Progenitor cell of endocrine pancreas (in vitro differentiated cells): ENCODE data around the gene RPL29. TPM values are rescaled to one million over a fixed set of nuclear protein-coding genes. Genes with fewer than 3 reads are reported as not detected.

Experiments
- DNase-seq: peaks from one replicate; pipeline ENCODE4 v3.0.0; 2021; ENCODE audit warnings: low spot score; ENCODE audit not compliant: unreplicated experiment
- H3K27ac Mint-ChIP-seq: 2 replicates; pipeline ENCODE4 v1.8.0; 2021; ENCODE audit warnings: mild to moderate bottlenecking, moderate library complexity, mixed read lengths
- H3K27me3 Mint-ChIP-seq: 2 replicates; pipeline ENCODE4 v1.8.0; 2021; ENCODE audit warnings: mixed read lengths
- H3K36me3 Mint-ChIP-seq: 2 replicates; pipeline ENCODE4 v1.8.0; 2022; ENCODE audit warnings: mixed read lengths; ENCODE audit not compliant: insufficient read depth
- H3K4me1 Mint-ChIP-seq: 2 replicates; pipeline ENCODE4 v1.8.0; 2021; ENCODE audit warnings: low read depth, mixed read lengths
- H3K4me3 Mint-ChIP-seq: 2 replicates; pipeline ENCODE4 v1.8.0; 2021; ENCODE audit warnings: low read depth, mild to moderate bottlenecking, moderate library complexity, mixed read lengths
- H3K9me3 Mint-ChIP-seq: 2 replicates; pipeline ENCODE4 v1.8.0; 2021; ENCODE audit warnings: low read depth, mixed read lengths
- CTCF ChIP-seq: fragments of 200-600 bp; sonication (generic); IDR thresholded peaks from one replicate; pipeline ENCODE4 v1.5.0; 2021; ENCODE audit warnings: antibody characterized with exemption, mild to moderate bottlenecking; ENCODE audit not compliant: unreplicated experiment
- total RNA-seq: library from RNA; stranded (reverse); gene quantifications from 2 replicates; pipeline ENCODE4 v1.2.1, GENCODE V29; 2021

Gene RPL29
- total RNA-seq, 1 donor from 2014 or later = 1,236 TPM

DNA sequence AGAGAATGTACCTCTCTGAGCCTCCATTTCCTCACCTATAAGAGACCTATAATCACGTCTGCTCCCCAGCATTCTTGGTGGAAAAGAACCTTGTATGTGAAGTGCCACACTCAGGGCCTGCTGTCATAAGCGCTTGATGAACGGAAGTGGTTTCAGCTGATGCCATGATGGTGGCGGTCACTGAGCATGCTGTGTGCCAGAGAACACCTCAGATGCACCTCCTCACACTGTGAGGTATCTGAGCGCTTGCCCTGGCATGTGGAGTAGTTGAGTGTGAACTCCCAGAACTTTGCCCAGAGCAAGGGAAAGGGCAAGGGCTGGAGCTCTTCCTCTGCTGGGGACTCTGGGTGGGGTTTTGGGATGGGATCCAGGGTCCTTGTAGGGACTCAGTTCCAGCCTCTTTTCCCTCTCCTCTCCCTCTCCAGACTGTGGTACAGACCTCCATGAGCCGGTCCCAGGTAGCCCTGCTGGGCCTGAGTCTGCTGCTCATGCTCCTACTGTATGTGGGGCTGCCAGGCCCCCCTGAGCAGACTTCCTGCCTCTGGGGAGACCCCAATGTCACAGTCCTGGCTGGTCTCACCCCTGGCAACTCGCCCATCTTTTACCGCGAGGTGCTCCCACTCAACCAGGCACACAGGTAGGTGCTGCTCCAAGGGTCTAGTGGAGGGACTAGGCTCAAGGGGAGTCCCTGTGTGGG lies 18.1 kb downstream of the RPL29 start:
- Mint-ChIP-seq H3K4me3 (no peak overlapping the region), H3K27ac (no peak overlapping the region), H3K4me1 (peaks cover 16% of the 10 kb centered on the region), H3K27me3 (no peaks in the 10 kb centered on the region), H3K36me3 (peaks cover 1% of the 10 kb centered on the region), H3K9me3 (no peaks in the 10 kb centered on the region)
- no peak for DNase-seq
- no peak for TF ChIP-seq CTCF

GRCh38 chr3:51975852-51976549 lies 19.7 kb downstream of the RPL29 start:
- H3K4me1 Mint-ChIP-seq = peaks cover 10% of the 10 kb centered on the region
- peak overlapping the region; percentile 77 for H3K4me3 Mint-ChIP-seq
- peak; percentile 23 for TF ChIP-seq CTCF
- H3K27ac Mint-ChIP-seq = no peak overlapping the region
- DNase-seq = peak; percentile 52
- H3K27me3 Mint-ChIP-seq = no peaks in the 10 kb centered on the region
- no peaks in the 10 kb centered on the region for H3K9me3 Mint-ChIP-seq
- no peaks in the 10 kb centered on the region for H3K36me3 Mint-ChIP-seq

GRCh38 chr3:51974963-51975851 lies 20.5 kb downstream of the RPL29 start, which contains the start of gene ABHD14A:
Gene ABHD14A, plus strand, starts transcription at chr3:51975064. Its CDS starts 72 bp downstream, at chr3:51975136.
- Mint-ChIP-seq H3K27me3 (no peaks in the 10 kb centered on the region), H3K4me1 (peaks cover 10% of the 10 kb centered on the region), H3K36me3 (no peaks in the 10 kb centered on the region), H3K27ac (peak within 1 kb of the TSS; percentile 83), H3K9me3 (no peaks in the 10 kb centered on the region), H3K4me3 (peak within 1 kb of the TSS; percentile 77)
- no peak for TF ChIP-seq CTCF
- DNase-seq = peak; percentile 54

- Mint-ChIP-seq H3K27me3 (no peaks in the 10 kb centered on the region), H3K4me1 (peaks cover 10% of the 10 kb centered on the region), H3K4me3 (peak overlapping the region; percentile 77), H3K9me3 (no peaks in the 10 kb centered on the region), H3K27ac (peak overlapping the region; percentile 83), H3K36me3 (no peaks in the 10 kb centered on the region)
- peak; percentile 5 for TF ChIP-seq CTCF
- DNase-seq = no peak
Observed at GRCh38 chr3:51974277-51974962, 21.3 kb downstream of the RPL29 start.
